ENCODE results near the gene DYNLRB2. TPM values are rescaled to one million over a fixed set of nuclear protein-coding genes. Genes with fewer than 3 reads are reported as not detected.

Gene DYNLRB2
- total and polyA plus RNA-seq, 4 donors = 0.58 to 0.92 TPM; not detected in 2

DNA sequence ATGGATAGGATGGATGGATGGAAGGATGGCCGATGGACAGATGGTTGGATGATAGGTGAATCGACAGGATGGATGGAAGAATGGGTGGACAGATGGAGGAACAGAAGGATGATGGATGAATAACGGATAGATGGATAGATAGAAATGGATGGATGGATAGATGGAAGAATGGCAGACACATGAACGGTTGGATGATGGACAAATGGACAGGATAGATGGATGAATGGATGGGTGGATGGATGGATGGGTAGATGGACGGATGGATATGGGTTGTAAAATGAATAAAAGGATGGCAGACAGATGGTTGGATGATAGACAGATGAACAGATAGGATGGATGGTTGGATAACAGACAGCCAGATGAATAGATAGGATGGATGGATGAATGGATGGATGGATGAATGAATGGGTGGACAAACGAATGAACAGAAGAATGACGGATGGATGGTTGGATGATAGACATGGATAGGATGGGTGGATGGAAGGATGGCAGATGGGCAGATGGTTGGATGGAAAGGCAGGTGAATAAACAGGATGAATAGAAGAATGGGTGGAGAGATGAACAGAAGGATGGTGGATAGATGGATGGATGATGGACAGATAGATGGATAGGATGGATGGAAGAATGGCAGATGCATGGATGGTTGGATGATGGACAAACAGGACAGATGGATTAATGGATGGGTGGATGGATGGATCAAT lies 55.9 kb downstream of the DYNLRB2 start:
- H3K27ac ChIP-seq (ENCODE audit: low read depth in 1 of 2, low read length in 2 of 2) = no peak overlapping the region
- no peak overlapping the region for H3K4me3 ChIP-seq (ENCODE audit: low read depth in 1 of 3, low read length in 3 of 3)
- H3K27me3 ChIP-seq (ENCODE audit: control insufficient read depth in 4 of 4, insufficient read depth in 4 of 4, low read length in 3 of 4) = no peaks in the 10 kb centered on the region
- no peak for DNase-seq (ENCODE audit: low spot score)
- WGBS = 85% methylated on average over 7 of the region's 7 CpGs
- H3K36me3 ChIP-seq (ENCODE audit: control insufficient read depth in 4 of 4, insufficient read depth in 3 of 4, low read depth in 1 of 4, low read length in 3 of 4) = no peaks in the 10 kb centered on the region
- TF ChIP-seq, protein P1, sequence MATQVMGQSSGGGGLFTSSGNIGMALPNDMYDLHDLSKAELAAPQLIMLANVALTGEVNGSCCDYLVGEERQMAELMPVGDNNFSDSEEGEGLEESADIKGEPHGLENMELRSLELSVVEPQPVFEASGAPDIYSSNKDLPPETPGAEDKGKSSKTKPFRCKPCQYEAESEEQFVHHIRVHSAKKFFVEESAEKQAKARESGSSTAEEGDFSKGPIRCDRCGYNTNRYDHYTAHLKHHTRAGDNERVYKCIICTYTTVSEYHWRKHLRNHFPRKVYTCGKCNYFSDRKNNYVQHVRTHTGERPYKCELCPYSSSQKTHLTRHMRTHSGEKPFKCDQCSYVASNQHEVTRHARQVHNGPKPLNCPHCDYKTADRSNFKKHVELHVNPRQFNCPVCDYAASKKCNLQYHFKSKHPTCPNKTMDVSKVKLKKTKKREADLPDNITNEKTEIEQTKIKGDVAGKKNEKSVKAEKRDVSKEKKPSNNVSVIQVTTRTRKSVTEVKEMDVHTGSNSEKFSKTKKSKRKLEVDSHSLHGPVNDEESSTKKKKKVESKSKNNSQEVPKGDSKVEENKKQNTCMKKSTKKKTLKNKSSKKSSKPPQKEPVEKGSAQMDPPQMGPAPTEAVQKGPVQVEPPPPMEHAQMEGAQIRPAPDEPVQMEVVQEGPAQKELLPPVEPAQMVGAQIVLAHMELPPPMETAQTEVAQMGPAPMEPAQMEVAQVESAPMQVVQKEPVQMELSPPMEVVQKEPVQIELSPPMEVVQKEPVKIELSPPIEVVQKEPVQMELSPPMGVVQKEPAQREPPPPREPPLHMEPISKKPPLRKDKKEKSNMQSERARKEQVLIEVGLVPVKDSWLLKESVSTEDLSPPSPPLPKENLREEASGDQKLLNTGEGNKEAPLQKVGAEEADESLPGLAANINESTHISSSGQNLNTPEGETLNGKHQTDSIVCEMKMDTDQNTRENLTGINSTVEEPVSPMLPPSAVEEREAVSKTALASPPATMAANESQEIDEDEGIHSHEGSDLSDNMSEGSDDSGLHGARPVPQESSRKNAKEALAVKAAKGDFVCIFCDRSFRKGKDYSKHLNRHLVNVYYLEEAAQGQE (IDR thresholded peaks at IDR 0.05) = no peak
- TF ChIP-seq, protein P2, sequence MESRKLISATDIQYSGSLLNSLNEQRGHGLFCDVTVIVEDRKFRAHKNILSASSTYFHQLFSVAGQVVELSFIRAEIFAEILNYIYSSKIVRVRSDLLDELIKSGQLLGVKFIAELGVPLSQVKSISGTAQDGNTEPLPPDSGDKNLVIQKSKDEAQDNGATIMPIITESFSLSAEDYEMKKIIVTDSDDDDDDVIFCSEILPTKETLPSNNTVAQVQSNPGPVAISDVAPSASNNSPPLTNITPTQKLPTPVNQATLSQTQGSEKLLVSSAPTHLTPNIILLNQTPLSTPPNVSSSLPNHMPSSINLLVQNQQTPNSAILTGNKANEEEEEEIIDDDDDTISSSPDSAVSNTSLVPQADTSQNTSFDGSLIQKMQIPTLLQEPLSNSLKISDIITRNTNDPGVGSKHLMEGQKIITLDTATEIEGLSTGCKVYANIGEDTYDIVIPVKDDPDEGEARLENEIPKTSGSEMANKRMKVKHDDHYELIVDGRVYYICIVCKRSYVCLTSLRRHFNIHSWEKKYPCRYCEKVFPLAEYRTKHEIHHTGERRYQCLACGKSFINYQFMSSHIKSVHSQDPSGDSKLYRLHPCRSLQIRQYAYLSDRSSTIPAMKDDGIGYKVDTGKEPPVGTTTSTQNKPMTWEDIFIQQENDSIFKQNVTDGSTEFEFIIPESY (IDR thresholded peaks at IDR 0.05) = no peak
- no peak for TF ChIP-seq RXRA (IDR thresholded peaks at IDR 0.05)
- no peak overlapping the region for H3K9ac ChIP-seq (ENCODE audit: low read depth in 1 of 2, low read length in 2 of 2)
- no peaks in the 10 kb centered on the region for H3K4me1 ChIP-seq (ENCODE audit: control insufficient read depth in 4 of 4, insufficient read depth in 4 of 4, low read length in 3 of 4)
- H3K9me3 ChIP-seq (ENCODE audit: control insufficient read depth in 4 of 4, low read length in 3 of 4) = no peaks in the 10 kb centered on the region

DNA sequence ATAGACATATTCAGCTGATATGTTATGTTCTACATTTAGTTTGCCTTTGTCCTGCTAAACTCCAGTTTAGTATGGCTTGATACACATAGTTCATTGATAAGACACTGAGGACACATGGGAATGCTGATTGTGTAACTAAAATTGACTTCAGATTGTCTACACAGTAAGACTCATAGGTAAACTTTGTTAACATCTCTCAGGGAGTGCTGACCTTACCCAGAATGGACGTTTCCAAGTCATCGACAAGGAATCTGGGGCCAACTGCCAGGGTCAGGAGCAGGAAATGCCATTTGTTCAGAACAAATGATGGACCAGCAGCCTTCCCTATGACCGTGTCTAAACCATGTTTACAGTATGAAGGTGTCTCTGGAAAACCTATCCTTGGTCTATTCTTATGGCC lies 58.7 kb downstream of the DYNLRB2 start:
- Histone ChIP-seq H3K27me3 (ENCODE audit: control insufficient read depth in 4 of 4, insufficient read depth in 4 of 4, low read length in 3 of 4) (no peaks in the 10 kb centered on the region), H3K27ac (ENCODE audit: low read depth in 1 of 2, low read length in 2 of 2) (no peak overlapping the region), H3K4me3 (ENCODE audit: low read depth in 1 of 3, low read length in 3 of 3) (no peak overlapping the region), H3K36me3 (ENCODE audit: control insufficient read depth in 4 of 4, insufficient read depth in 3 of 4, low read depth in 1 of 4, low read length in 3 of 4) (peaks cover 0 to 6% (median under 1%) of the 10 kb centered on the region in 4 donors), H3K9me3 (ENCODE audit: control insufficient read depth in 4 of 4, low read length in 3 of 4) (no peaks in the 10 kb centered on the region), H3K9ac (ENCODE audit: low read depth in 1 of 2, low read length in 2 of 2) (no peak overlapping the region), H3K4me1 (ENCODE audit: control insufficient read depth in 4 of 4, insufficient read depth in 4 of 4, low read length in 3 of 4) (no peaks in the 10 kb centered on the region)
- TF ChIP-seq RXRA (IDR thresholded peaks at IDR 0.05) (no peak), RAD21 (IDR thresholded peaks at IDR 0.05) (no peak), FOXA1 (IDR thresholded peaks at IDR 0.05) (no peak), YY1 (IDR thresholded peaks at IDR 0.05) (no peak), GABPA (IDR thresholded peaks at IDR 0.05 in 1 of 2, conservative IDR thresholded peaks at IDR 0.05 in 1 of 2) (no peak), SP1 (IDR thresholded peaks at IDR 0.05) (no peak), FOXA2 (IDR thresholded peaks at IDR 0.05) (no peak), TAF1 (conservative IDR thresholded peaks at IDR 0.05) (no peak), EGR1 (IDR thresholded peaks at IDR 0.05; ENCODE audit: low read depth in 2 of 2) (no peak), JUND (IDR thresholded peaks at IDR 0.05) (no peak), NR2F2 (IDR thresholded peaks at IDR 0.05) (no peak), HNF4G (IDR thresholded peaks at IDR 0.05) (no peak), HNF4A (conservative IDR thresholded peaks at IDR 0.05) (no peak)
- TF ChIP-seq, protein P1 (IDR thresholded peaks at IDR 0.05) = no peak
- TF ChIP-seq, protein P3, sequence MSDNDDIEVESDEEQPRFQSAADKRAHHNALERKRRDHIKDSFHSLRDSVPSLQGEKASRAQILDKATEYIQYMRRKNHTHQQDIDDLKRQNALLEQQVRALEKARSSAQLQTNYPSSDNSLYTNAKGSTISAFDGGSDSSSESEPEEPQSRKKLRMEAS (IDR thresholded peaks at IDR 0.05) = no peak
- TF ChIP-seq, protein P2 (IDR thresholded peaks at IDR 0.05) = no peak
- TF ChIP-seq, protein P4, sequence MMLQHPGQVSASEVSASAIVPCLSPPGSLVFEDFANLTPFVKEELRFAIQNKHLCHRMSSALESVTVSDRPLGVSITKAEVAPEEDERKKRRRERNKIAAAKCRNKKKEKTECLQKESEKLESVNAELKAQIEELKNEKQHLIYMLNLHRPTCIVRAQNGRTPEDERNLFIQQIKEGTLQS (IDR thresholded peaks at IDR 0.05) = no peak
- no peak for DNase-seq (ENCODE audit: low spot score)
- WGBS = 57% methylated on average over 3 of the region's 3 CpGs
